Measurements from ENCODE around the gene AKNA. TPM values are rescaled to one million over a fixed set of nuclear protein-coding genes. Genes with fewer than 3 reads are reported as not detected.

Gene AKNA
- total and polyA plus RNA-seq, 2 experiments from 2014 or later, result 6.6 to 13.8 TPM

DNA sequence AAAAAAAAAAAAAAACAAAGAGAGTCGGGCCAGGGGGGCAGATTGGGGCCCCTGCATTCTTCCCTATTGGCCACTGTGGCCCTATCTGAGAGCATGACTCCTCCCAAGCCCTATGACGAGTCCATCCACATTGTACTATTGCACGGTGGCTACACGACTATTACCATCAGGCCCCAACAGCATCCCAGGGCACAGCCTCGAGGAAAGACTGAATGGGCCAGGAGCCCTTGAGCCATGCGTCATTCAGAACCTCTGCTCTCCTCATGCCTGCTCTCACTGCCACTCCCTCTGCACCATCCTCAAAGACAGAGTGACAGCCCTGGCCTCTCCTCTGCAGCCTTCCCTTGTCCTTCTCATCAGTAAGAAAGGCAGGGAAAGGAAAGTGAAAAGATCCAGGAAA, 85.1 kb downstream of the AKNA start:
- no peak for DNase-seq (ENCODE audit: low spot score)
- H2AFZ ChIP-seq, result no peak overlapping the region
- TF ChIP-seq, protein P1, sequence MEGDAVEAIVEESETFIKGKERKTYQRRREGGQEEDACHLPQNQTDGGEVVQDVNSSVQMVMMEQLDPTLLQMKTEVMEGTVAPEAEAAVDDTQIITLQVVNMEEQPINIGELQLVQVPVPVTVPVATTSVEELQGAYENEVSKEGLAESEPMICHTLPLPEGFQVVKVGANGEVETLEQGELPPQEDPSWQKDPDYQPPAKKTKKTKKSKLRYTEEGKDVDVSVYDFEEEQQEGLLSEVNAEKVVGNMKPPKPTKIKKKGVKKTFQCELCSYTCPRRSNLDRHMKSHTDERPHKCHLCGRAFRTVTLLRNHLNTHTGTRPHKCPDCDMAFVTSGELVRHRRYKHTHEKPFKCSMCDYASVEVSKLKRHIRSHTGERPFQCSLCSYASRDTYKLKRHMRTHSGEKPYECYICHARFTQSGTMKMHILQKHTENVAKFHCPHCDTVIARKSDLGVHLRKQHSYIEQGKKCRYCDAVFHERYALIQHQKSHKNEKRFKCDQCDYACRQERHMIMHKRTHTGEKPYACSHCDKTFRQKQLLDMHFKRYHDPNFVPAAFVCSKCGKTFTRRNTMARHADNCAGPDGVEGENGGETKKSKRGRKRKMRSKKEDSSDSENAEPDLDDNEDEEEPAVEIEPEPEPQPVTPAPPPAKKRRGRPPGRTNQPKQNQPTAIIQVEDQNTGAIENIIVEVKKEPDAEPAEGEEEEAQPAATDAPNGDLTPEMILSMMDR (IDR thresholded peaks at IDR 0.05; ENCODE audit: poor library complexity), result no peak
- TF ChIP-seq EZH2phosphoT487 (IDR thresholded peaks at IDR 0.05; ENCODE audit: low read depth, severe bottlenecking, unreplicated experiment) (no peak), EZH2 (IDR thresholded peaks at IDR 0.05; ENCODE audit: borderline replicate concordance) (no peak)
- H4K20me1 ChIP-seq (ENCODE audit: insufficient read depth, poor library complexity, severe bottlenecking), result no peaks in the 10 kb centered on the region
- H3K79me2 ChIP-seq, result no peaks in the 10 kb centered on the region
- H3K4me1 ChIP-seq (ENCODE audit: insufficient read depth), result no peaks in the 10 kb centered on the region
- no peaks in the 10 kb centered on the region for H3K9me3 ChIP-seq (ENCODE audit: low read depth)
- H3K36me3 ChIP-seq (replicated peaks; ENCODE audit: insufficient read depth, low read depth), result no peaks in the 10 kb centered on the region
- WGBS (ENCODE audit: low lambda C conversion rate, missing lambda C conversion rate), result 88% methylated on average over 6 of the region's 6 CpGs
- H3K4me3 ChIP-seq, result no peak overlapping the region
- no peaks in the 10 kb centered on the region for H3K27me3 ChIP-seq
- H3K4me2 ChIP-seq, result no peak overlapping the region
- H3K9me2 ChIP-seq (replicated peaks; ENCODE audit: insufficient read depth), result no peaks in the 10 kb centered on the region
- no peak overlapping the region for H3K27ac ChIP-seq

DNA sequence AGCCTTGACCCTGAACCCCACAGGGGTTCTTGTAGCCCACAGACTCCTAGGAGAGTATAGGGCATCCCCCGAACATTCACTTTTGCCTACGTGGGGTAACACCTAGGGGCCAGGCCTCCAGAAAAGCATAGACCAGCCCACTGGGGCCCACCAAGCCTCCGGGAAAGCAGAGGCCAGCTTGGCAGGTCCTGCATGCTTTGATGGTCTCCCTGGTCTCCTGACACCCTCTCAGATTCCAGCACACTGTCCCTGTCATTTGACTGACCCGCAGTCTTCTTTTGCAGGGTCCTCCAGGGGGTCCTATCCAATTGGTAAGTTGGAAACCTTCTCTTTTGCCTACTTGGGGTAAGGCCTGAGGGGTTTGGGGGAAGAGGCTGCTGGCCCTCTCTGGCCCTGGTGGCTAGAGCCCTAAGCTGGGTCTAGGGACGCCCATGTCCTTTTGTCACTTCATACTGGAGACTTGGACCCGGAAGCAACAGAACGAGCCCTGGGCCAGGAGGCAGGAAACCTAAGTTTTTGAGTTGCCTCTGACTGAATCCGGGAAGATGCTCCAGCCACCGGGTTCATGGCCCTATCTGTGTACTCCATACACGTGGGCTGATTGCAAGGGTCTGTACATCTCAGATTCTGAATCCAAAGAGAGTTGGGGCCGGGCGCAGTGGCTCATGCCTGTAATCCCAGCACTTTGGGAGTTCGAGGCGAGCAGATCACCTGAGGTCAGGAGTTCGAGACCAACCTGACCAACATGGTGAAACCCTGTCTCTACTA, 85.8 kb downstream of the AKNA start:
- TF ChIP-seq EZH2 (IDR thresholded peaks at IDR 0.05; ENCODE audit: borderline replicate concordance) (no peak), EZH2phosphoT487 (IDR thresholded peaks at IDR 0.05; ENCODE audit: low read depth, severe bottlenecking, unreplicated experiment) (no peak)
- TF ChIP-seq, protein P1 (IDR thresholded peaks at IDR 0.05; ENCODE audit: poor library complexity), result no peak
- no peaks in the 10 kb centered on the region for H3K9me3 ChIP-seq (ENCODE audit: low read depth)
- WGBS (ENCODE audit: low lambda C conversion rate, missing lambda C conversion rate), result 87% methylated on average over 15 of the region's 15 CpGs

DNA sequence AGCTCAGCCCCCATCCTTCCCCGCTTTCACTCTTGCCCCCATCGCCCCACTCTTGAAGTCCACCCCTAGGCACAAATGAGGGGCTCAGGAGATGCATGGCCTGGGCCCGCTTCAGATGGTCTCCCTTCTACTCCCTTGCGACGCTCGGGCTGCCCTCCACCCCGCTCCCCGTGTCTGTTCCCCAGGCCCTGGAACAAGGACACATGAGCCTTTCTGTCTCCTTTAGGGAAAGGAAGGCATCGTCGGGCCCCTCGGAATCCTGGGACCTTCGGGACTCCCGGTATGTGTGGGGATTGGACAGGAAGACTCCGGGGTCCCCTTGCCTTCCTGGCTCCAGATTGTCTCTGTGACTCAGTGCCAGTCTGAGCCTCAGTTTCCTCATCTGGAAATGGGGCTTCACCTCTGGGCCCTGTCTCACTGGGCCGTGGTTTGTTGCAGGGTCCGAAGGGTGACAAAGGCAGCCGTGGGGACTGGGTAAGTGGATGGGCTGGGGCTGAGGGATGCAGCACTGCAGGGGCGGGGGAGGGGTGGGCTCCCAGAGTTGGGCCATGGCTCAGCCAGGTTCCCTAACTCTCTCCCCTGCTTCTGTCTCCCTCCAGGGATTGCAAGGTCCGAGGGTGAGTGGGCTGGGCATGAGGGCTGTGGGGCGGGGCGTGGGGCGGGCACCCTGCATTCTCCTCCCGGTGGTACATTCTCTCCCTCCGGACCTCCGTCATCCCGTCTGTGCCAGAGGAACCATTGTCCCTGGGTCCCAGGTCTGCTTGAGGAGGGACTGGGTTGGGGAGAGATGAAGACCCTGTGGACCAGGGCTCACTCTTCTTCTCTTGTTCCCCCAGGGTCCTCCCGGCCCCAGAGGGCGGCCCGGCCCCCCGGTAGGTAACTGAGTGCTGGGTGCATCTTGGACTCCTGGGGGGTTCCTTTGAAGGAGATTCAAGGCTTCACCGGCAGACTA, 86.7 kb downstream of the AKNA start:
- no peaks in the 10 kb centered on the region for H3K9me3 ChIP-seq (ENCODE audit: low read depth)
- no peaks in the 10 kb centered on the region for H3K9me2 ChIP-seq (replicated peaks; ENCODE audit: insufficient read depth)
- no peak for TF ChIP-seq EZH2 (IDR thresholded peaks at IDR 0.05; ENCODE audit: borderline replicate concordance)
- TF ChIP-seq, protein P1 (IDR thresholded peaks at IDR 0.05; ENCODE audit: poor library complexity), result no peak
- no peak for TF ChIP-seq EZH2phosphoT487 (IDR thresholded peaks at IDR 0.05; ENCODE audit: low read depth, severe bottlenecking, unreplicated experiment)
- no peaks in the 10 kb centered on the region for H3K36me3 ChIP-seq (replicated peaks; ENCODE audit: insufficient read depth, low read depth)
- H3K4me3 ChIP-seq, result no peak overlapping the region
- no peak for DNase-seq (ENCODE audit: low spot score)
- no peaks in the 10 kb centered on the region for H4K20me1 ChIP-seq (ENCODE audit: insufficient read depth, poor library complexity, severe bottlenecking)
- H3K79me2 ChIP-seq, result no peaks in the 10 kb centered on the region
- WGBS (ENCODE audit: low lambda C conversion rate, missing lambda C conversion rate), result 97% methylated on average over 25 of the region's 31 CpGs
- no peak overlapping the region for H2AFZ ChIP-seq
- no peak overlapping the region for H3K27ac ChIP-seq
- H3K4me2 ChIP-seq, result no peak overlapping the region
- no peaks in the 10 kb centered on the region for H3K4me1 ChIP-seq (ENCODE audit: insufficient read depth)
- no peaks in the 10 kb centered on the region for H3K27me3 ChIP-seq

More for the DNA sequence above, 85.8 kb downstream of the AKNA start:
- Histone ChIP-seq H3K4me3 (no peak overlapping the region), H3K79me2 (no peaks in the 10 kb centered on the region), H2AFZ (no peak overlapping the region), H3K9me2 (replicated peaks; ENCODE audit: insufficient read depth) (no peaks in the 10 kb centered on the region), H4K20me1 (ENCODE audit: insufficient read depth, poor library complexity, severe bottlenecking) (no peaks in the 10 kb centered on the region), H3K4me1 (ENCODE audit: insufficient read depth) (no peaks in the 10 kb centered on the region), H3K4me2 (no peak overlapping the region), H3K27me3 (no peaks in the 10 kb centered on the region), H3K27ac (no peak overlapping the region), H3K36me3 (replicated peaks; ENCODE audit: insufficient read depth, low read depth) (no peaks in the 10 kb centered on the region)
- no peak for DNase-seq (ENCODE audit: low spot score)

All from hepatocyte (in vitro differentiated cells).